ENCODE results near the gene GRIN2A.

GRIN2A gene

DNA sequence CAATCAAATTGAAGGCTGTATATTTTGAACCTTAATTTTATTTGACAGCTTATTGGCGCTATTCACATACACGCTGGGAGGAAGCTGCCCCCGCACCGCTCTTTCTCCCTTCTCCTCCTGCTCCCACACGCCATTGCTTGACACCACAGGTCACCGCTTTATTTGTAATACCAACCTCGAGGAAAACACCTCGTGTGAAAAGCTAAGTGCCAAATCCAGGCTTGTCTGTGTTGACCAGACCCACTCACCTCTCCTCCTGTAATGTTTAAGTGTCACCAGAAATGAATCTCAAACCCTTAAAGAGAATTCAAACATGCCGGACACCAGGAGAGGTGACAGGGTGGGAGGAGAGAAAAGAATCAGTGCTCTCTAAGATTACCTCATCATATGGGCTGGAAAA, 331.4 kb downstream of the GRIN2A start:
- no peak overlapping the region for H3K4me2 ChIP-seq (ENCODE audit: low read length)
- no peak overlapping the region for H2AK5ac ChIP-seq (ENCODE audit: low read length)
- no peak overlapping the region for H3K9ac ChIP-seq (ENCODE audit: low read length)
- no peaks in the 10 kb centered on the region for H3K79me2 ChIP-seq (ENCODE audit: control insufficient read depth, insufficient read depth, low read length)
- no peaks in the 10 kb centered on the region for H3K27me3 ChIP-seq (ENCODE audit: insufficient read depth, low read length, poor library complexity)
- no peak overlapping the region for H2BK5ac ChIP-seq (ENCODE audit: low read length)
- H4K8ac ChIP-seq (ENCODE audit: low read depth, low read length): no peak overlapping the region
- H4K5ac ChIP-seq (ENCODE audit: low read length): no peak overlapping the region
- H3K27ac ChIP-seq (ENCODE audit: low read depth, low read length): no peak overlapping the region
- no peak overlapping the region for H3K23ac ChIP-seq (ENCODE audit: low read length)
- no peak for DNase-seq
- H3K4me1 ChIP-seq (ENCODE audit: control insufficient read depth, low read depth, low read length): no peaks in the 10 kb centered on the region
- no peaks in the 10 kb centered on the region for H3K36me3 ChIP-seq (ENCODE audit: control insufficient read depth, insufficient read depth, low read length)
- H2BK15ac ChIP-seq (replicated peaks; ENCODE audit: low read depth): no peak overlapping the region
- no peaks in the 10 kb centered on the region for H3K79me1 ChIP-seq (ENCODE audit: low read length)
- no peak overlapping the region for H2BK120ac ChIP-seq (ENCODE audit: low read depth, low read length)
- WGBS (ENCODE audit: extremely low coverage, insufficient coverage, low lambda C conversion rate): no CpG with 5 or more reads among the region's 9 CpGs
- no peak overlapping the region for H3K56ac ChIP-seq (ENCODE audit: low read length)
- H3K4me3 ChIP-seq (ENCODE audit: low read length): no peak overlapping the region
- no peak overlapping the region for H3K4ac ChIP-seq (ENCODE audit: low read depth, low read length)
- H3K18ac ChIP-seq (ENCODE audit: low read length): no peak overlapping the region

DNA sequence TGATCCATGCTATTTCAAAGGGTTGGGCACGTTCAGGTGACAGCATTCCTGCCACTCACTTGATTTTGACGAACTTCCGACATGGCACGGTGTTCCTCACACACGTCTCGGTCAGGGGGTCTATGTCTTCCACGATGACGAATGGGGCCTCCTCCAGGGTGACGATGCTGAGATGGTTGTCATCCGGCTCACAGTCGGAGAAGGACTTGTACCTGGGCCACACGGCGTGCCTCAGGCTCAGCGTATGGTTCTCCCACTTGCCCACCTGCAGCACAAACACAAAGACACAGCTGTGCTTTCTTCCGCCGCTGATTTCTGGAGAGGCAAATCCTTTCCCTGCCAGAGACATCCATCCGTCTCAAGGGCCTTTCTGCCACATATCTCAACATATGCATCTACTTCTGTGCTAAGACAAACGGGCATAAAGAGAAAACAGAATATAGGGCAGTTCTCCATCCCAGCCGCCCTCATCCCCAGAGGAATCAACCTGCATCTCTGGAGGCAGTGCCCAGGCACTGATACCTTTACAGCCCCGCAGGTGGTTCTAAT, 332.5 kb downstream of the GRIN2A start:
- Histone ChIP-seq H3K18ac (ENCODE audit: low read length) (no peak overlapping the region), H3K27me3 (ENCODE audit: insufficient read depth, low read length, poor library complexity) (no peaks in the 10 kb centered on the region), H3K9ac (ENCODE audit: low read length) (no peak overlapping the region), H3K4me2 (ENCODE audit: low read length) (no peak overlapping the region), H3K27ac (ENCODE audit: low read depth, low read length) (no peak overlapping the region), H3K23ac (ENCODE audit: low read length) (no peak overlapping the region), H2AK5ac (ENCODE audit: low read length) (no peak overlapping the region), H3K36me3 (ENCODE audit: control insufficient read depth, insufficient read depth, low read length) (no peaks in the 10 kb centered on the region), H3K79me1 (ENCODE audit: low read length) (no peaks in the 10 kb centered on the region), H3K79me2 (ENCODE audit: control insufficient read depth, insufficient read depth, low read length) (no peaks in the 10 kb centered on the region), H3K4me1 (ENCODE audit: control insufficient read depth, low read depth, low read length) (no peaks in the 10 kb centered on the region), H4K8ac (ENCODE audit: low read depth, low read length) (no peak overlapping the region), H3K56ac (ENCODE audit: low read length) (no peak overlapping the region), H3K4ac (ENCODE audit: low read depth, low read length) (no peak overlapping the region), H4K5ac (ENCODE audit: low read length) (no peak overlapping the region), H2BK5ac (ENCODE audit: low read length) (no peak overlapping the region), H3K4me3 (ENCODE audit: low read length) (no peak overlapping the region), H2BK15ac (replicated peaks; ENCODE audit: low read depth) (no peak overlapping the region), H2BK120ac (ENCODE audit: low read depth, low read length) (no peak overlapping the region)
- DNase-seq: no peak
- WGBS (ENCODE audit: extremely low coverage, insufficient coverage, low lambda C conversion rate): no CpG with 5 or more reads among the region's 20 CpGs

DNA sequence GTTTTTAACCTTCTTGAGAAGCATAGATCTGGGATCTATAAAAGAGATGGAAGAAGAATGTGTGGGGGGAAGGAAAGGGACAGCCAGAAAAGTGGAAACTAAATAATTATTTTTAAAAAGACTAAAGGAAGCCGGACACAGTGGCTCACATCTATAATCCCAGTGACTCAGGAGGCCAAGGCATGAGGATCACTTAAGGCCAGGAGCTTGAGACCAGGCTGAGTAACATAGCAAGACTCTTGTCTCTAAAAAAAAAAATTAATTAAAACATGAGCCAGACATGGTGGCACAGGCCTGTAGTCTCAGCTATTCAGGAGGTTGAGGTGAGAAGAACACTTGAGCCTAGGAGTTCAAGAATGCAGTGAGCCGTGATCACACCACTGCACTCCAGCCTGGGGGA, 335.1 kb downstream of the GRIN2A start:
- no peak overlapping the region for H4K8ac ChIP-seq (ENCODE audit: low read depth, low read length)
- no peak overlapping the region for H2BK15ac ChIP-seq (replicated peaks; ENCODE audit: low read depth)
- H3K36me3 ChIP-seq (ENCODE audit: control insufficient read depth, insufficient read depth, low read length): no peaks in the 10 kb centered on the region
- no peak overlapping the region for H3K4ac ChIP-seq (ENCODE audit: low read depth, low read length)
- no peak overlapping the region for H3K18ac ChIP-seq (ENCODE audit: low read length)
- H2BK5ac ChIP-seq (ENCODE audit: low read length): no peak overlapping the region
- no peaks in the 10 kb centered on the region for H3K79me1 ChIP-seq (ENCODE audit: low read length)
- no peak overlapping the region for H3K27ac ChIP-seq (ENCODE audit: low read depth, low read length)
- H3K4me2 ChIP-seq (ENCODE audit: low read length): no peak overlapping the region
- H3K9ac ChIP-seq (ENCODE audit: low read length): no peak overlapping the region
- no peaks in the 10 kb centered on the region for H3K4me1 ChIP-seq (ENCODE audit: control insufficient read depth, low read depth, low read length)
- no peak overlapping the region for H2BK120ac ChIP-seq (ENCODE audit: low read depth, low read length)
- H3K56ac ChIP-seq (ENCODE audit: low read length): no peak overlapping the region
- H4K5ac ChIP-seq (ENCODE audit: low read length): no peak overlapping the region
- no peak overlapping the region for H3K4me3 ChIP-seq (ENCODE audit: low read length)
- H3K23ac ChIP-seq (ENCODE audit: low read length): no peak overlapping the region
- no peaks in the 10 kb centered on the region for H3K79me2 ChIP-seq (ENCODE audit: control insufficient read depth, insufficient read depth, low read length)
- no peak overlapping the region for H2AK5ac ChIP-seq (ENCODE audit: low read length)
- WGBS (ENCODE audit: extremely low coverage, insufficient coverage, low lambda C conversion rate): no CpG with 5 or more reads among the region's 2 CpGs
- DNase-seq: no peak
- H3K27me3 ChIP-seq (ENCODE audit: insufficient read depth, low read length, poor library complexity): no peaks in the 10 kb centered on the region

DNA sequence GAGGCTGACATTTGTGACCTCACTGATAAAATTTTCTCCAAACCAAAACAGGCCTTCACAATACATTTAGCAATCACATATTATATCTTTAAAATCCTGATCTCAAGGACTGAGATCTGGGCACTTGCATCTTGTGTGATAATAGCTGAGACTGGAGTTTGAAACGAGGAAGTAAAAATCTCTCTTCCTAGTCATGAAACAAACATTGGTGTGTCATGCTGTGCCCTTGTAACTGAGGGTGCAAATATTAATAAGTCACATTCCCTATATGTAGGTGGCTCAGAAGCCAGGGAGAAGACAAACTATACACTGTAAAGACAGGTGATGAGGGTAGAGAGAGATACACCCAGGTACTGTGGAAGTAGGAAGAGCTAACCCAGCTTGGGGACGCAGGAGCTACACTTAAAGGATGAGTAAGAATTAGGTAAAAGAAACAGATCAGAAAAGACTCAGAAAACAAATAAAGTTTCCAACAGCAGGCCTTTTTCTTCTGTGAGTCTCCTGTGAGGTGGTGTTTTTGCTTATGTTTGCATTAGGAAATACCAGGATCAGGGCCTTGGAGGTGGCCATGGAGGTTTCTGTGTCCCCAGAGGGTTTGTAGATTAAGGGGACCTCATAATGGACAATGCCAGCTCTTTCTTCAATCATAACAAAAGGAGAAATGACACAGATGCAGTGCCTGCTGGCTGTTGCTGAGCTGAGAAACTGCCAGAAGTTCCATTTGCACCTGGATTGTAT, 335.7 kb downstream of the GRIN2A start:
- Histone ChIP-seq H3K4ac (ENCODE audit: low read depth, low read length) (no peak overlapping the region), H3K4me1 (ENCODE audit: control insufficient read depth, low read depth, low read length) (no peaks in the 10 kb centered on the region), H2BK120ac (ENCODE audit: low read depth, low read length) (no peak overlapping the region), H2BK5ac (ENCODE audit: low read length) (no peak overlapping the region), H3K36me3 (ENCODE audit: control insufficient read depth, insufficient read depth, low read length) (no peaks in the 10 kb centered on the region), H3K4me3 (ENCODE audit: low read length) (no peak overlapping the region), H3K4me2 (ENCODE audit: low read length) (no peak overlapping the region), H3K27ac (ENCODE audit: low read depth, low read length) (no peak overlapping the region), H2BK15ac (replicated peaks; ENCODE audit: low read depth) (no peak overlapping the region), H3K79me2 (ENCODE audit: control insufficient read depth, insufficient read depth, low read length) (no peaks in the 10 kb centered on the region), H3K23ac (ENCODE audit: low read length) (no peak overlapping the region), H3K27me3 (ENCODE audit: insufficient read depth, low read length, poor library complexity) (no peaks in the 10 kb centered on the region), H3K18ac (ENCODE audit: low read length) (no peak overlapping the region), H2AK5ac (ENCODE audit: low read length) (no peak overlapping the region), H3K56ac (ENCODE audit: low read length) (no peak overlapping the region), H4K5ac (ENCODE audit: low read length) (no peak overlapping the region), H3K9ac (ENCODE audit: low read length) (no peak overlapping the region), H4K8ac (ENCODE audit: low read depth, low read length) (no peak overlapping the region), H3K79me1 (ENCODE audit: low read length) (no peaks in the 10 kb centered on the region)
- WGBS (ENCODE audit: extremely low coverage, insufficient coverage, low lambda C conversion rate): no CpG with 5 or more reads among the region's 2 CpGs
- no peak for DNase-seq

DNA sequence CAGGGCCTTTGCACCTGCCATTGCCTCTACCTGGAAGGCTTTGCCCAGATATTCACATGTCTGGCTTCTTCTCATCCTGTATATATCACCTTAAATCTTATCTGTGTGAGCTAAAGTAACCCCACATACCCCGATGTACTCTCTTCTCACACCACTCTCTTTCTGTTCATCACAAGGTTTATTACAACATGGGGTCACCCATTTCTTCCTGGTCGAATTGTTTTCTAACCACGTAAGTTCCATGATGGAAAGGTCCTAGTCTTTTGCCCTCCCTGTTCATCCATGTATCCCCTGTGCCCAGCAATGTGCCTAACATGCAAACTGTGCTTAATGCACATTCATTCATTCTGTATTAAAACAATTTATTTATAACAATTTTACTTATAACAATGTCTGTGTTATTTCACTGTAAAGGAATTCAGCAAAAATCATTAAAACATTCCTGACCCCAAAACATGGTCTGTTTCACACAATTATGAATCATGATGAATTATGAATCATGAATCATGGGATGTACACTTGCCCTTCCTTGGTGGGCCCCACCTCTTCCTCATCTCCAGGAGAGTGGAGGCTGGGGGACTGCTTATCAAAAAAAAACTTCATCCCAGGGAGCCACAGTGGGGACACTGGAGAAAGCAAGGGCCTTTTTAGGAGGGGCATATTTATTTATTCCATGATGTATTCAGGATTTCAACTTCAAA, 336.4 kb downstream of the GRIN2A start:
- no peak for DNase-seq
- Histone ChIP-seq H2AK5ac (ENCODE audit: low read length) (no peak overlapping the region), H2BK120ac (ENCODE audit: low read depth, low read length) (no peak overlapping the region), H3K79me1 (ENCODE audit: low read length) (no peaks in the 10 kb centered on the region), H3K56ac (ENCODE audit: low read length) (no peak overlapping the region), H4K5ac (ENCODE audit: low read length) (no peak overlapping the region), H3K27me3 (ENCODE audit: insufficient read depth, low read length, poor library complexity) (no peaks in the 10 kb centered on the region), H3K27ac (ENCODE audit: low read depth, low read length) (no peak overlapping the region), H2BK5ac (ENCODE audit: low read length) (no peak overlapping the region), H3K18ac (ENCODE audit: low read length) (no peak overlapping the region), H3K4me1 (ENCODE audit: control insufficient read depth, low read depth, low read length) (peaks cover 3% of the 10 kb centered on the region), H3K9ac (ENCODE audit: low read length) (no peak overlapping the region), H4K8ac (ENCODE audit: low read depth, low read length) (no peak overlapping the region), H3K23ac (ENCODE audit: low read length) (no peak overlapping the region), H3K36me3 (ENCODE audit: control insufficient read depth, insufficient read depth, low read length) (no peaks in the 10 kb centered on the region), H3K4ac (ENCODE audit: low read depth, low read length) (no peak overlapping the region), H2BK15ac (replicated peaks; ENCODE audit: low read depth) (no peak overlapping the region), H3K79me2 (ENCODE audit: control insufficient read depth, insufficient read depth, low read length) (no peaks in the 10 kb centered on the region), H3K4me3 (ENCODE audit: low read length) (no peak overlapping the region), H3K4me2 (ENCODE audit: low read length) (no peak overlapping the region)
- WGBS (ENCODE audit: extremely low coverage, insufficient coverage, low lambda C conversion rate): no CpG with 5 or more reads among the region's 3 CpGs
